ENCODE data around the gene FYN.
"Not testable (repeated sequence)": the region's sequence is repeated elsewhere in the genome, so short reads cannot be mapped to it uniquely, and the experiment has no call there.

Gene FYN

DNA sequence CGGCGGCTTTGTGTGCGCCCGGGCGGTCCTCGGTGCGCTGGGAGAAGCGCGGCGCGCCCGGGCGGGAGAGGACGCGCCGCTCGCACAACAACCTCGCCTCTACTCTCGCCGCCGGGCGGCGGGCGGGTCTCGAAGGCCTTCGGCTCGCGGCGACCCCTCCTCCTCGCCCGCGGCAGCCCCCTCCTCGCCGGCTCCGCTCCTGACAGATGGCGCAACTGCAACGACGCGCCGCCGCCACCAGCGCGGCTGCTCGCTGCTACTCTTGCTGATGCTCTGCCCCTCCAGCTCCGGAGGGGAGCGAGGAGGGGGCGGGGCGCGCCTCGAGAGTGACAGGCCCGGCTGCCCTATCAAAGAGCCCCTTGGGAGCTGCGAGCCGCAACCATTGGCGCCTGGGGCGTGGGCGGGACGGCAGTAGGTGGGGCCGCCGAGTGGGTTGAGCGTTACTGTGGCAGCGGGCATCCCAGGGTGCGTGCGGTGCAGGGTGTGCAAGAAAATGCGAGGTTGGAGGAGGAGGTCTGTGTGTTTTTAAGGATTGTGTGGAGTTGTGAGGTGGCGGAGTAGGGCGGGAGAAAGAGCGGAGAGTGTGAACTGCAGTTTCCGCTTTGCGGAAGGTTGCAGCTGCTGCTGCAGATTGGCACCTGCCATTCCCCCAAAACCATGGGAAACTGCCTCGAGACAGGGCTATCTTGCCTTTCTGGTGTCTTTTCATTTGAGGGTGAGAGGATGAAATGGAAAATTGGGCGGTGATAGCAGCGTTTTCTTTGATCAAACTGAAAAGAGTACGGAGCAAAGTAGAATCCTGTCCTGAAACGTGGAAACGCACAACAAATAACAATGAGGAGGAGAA, at the start of gene FYN:
FYN (minus strand) TSS at position 275 of the 847 bp plus-strand sequence. CDS start 153,401 bp downstream, outside the sequence.
- DNase-seq, result peak; percentile 85

DNA sequence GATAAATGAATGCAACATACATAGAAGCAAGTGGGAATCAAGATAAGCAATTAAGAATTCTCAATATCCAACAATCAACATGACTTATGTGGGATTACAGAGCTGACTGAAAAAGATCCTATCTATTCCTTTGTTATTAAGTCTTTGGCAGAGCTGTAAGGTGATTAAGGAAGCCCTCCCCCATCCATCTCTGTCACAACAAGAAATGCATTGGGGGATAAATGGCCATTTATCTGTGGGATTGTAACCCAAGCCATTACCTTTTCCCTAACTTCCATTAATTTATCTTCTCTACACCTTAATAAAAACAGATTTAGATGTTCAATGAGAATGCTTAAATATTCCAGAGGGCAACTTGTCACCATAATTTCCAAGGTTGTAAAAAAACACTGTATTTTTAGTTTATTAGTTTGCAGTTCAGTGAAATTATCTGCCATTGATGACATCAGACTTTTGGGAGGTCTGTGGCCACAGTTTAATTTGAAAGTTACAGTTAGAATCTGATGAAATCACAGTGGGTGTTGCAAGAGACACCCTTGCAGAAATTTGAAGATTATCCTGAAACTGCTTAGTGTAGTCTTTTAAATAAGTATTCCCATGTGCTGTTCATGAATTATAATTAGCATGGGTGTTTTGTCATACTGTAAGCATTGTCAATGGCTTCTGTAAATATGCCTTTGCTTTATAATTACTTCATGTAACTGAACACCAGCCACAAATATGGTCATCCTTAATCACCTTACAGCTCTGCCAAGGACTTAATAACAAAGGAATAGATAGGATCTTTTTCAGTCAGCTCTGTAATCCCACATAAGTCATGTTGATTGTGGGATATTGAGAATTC, 49.4 kb upstream of the FYN start:
- no peak for DNase-seq

DNA sequence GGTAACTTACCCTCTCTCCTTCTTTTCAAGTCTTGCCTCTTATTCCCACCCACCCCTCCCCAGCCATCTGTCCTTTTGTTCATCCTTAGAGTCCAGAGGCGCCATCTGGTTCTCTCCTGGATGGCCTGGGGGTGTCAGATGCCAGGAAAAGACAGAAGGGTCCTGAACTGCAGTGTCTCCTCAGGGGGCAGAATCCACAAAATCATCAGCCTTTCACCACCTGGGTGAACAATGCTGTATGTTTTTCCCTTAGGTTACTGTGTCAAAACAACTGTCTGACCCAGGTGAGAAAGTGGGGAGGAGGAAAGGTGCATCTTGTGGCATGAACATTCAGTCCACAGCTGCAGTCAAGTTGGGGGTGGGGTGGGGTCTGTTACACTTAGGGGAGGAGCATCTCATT, 47.9 kb upstream of the FYN start:
- DNase-seq, result no peak

GRCh38 chr6:111920578-111920977, 47.3 kb upstream of the FYN start:
- DNase-seq, result no peak

DNA sequence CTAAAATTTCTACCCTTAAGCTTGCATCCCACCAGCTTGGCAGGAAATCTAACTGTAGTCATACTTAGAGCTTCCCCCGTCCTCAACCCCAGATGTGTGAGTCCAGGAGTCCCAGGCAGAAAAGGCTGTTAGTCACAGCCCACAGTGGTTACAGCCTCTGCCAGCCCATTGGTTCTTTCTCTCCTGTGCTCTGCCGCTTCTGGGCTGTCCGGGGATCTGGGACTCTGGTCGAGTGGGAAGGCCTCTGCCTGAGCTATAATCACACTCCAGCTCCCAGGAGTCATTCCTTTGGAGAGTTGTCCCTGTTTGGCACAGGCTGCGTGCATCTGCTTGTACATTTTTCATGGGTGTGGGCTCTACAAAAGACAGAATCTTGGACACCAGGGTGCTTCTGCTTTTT, 45.6 kb upstream of the FYN start:
- DNase-seq, result no peak

DNA sequence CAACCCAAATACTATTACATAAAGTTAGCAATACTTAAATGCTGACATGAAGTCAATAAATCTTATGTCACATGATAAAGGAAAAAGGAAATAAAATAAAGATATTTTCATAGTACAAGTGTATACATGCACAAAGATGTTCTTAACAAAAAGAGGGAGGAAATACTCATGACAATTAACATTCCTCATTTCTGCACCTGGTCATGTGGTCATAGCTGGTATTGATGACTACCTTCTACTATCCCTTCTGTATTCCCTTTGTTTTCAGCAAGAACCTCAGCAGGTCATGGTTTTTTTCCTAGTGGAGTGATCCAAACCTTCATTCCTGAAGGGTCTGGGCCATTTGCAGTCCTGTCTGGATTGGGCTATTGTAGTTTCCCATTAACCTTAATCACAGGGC, 43.5 kb upstream of the FYN start:
- no peak for DNase-seq

- no peak for DNase-seq
Observed at GRCh38 chr6:111914617-111915016, 41.4 kb upstream of the FYN start.

- DNase-seq, result no peak
Observed at GRCh38 chr6:111912904-111913303, 39.7 kb upstream of the FYN start.

- no peak for DNase-seq
Observed at GRCh38 chr6:111911428-111911827, 38.2 kb upstream of the FYN start.

- DNase-seq, result no peak
Observed at GRCh38 chr6:111909238-111909637, 36.0 kb upstream of the FYN start.

- not testable (repeated sequence) for DNase-seq
Observed at GRCh38 chr6:111908365-111908764, 35.1 kb upstream of the FYN start.

DNA sequence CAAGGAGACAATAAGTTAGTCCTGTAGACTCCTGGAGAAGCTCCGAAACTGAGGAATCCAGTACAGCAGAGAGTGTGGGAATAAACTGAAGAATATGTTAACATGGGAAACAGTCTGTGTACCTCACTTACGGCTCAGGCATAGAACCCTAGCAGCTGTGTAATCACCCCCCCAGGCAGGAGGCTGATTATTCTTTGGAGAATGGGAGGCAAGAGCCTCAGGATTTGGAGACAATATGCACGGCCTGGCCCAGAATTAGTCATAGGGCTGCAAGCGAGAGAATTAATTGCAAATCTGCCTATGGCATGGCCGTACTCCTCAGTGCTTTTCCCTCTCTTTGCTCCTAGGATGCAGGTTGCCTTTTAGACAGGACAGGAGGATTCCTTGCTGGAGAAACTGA, 27.5 kb upstream of the FYN start:
- DNase-seq, result no peak

- no peak for DNase-seq
Observed at GRCh38 chr6:111899531-111899930, 26.3 kb upstream of the FYN start.

- no peak for DNase-seq
Observed at GRCh38 chr6:111898452-111898851, 25.2 kb upstream of the FYN start.

GRCh38 chr6:111894951-111895350, 21.7 kb upstream of the FYN start:
- DNase-seq, result no peak

DNA sequence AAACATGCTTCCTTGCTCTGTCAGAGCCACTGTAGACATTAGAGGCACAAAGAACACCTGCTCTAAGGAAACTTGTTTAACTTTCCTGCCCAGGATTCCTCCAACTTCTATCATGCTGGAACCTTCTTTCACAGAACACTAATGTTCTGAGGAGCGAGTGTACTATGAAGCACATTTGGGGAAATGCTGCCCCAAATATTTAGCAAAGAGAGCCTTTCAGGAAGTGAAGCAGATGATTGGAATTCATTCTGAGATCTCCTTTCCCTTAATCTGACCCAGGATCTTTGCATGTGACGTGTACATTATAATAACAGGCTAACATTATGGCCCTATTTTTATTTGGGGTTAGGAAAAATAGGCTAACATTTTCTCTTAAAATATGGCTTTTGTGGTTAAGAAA, 21.0 kb upstream of the FYN start:
- no peak for DNase-seq

- no peak for DNase-seq
Observed at GRCh38 chr6:111892431-111892830, 19.2 kb upstream of the FYN start.

- no peak for DNase-seq
Observed at GRCh38 chr6:111890988-111891387, 17.7 kb upstream of the FYN start.

GRCh38 chr6:111888928-111889695, 15.9 kb upstream of the FYN start:
- no peak for DNase-seq

- DNase-seq, result not testable (repeated sequence)
Observed at GRCh38 chr6:111886793-111887192, 13.5 kb upstream of the FYN start.

DNA sequence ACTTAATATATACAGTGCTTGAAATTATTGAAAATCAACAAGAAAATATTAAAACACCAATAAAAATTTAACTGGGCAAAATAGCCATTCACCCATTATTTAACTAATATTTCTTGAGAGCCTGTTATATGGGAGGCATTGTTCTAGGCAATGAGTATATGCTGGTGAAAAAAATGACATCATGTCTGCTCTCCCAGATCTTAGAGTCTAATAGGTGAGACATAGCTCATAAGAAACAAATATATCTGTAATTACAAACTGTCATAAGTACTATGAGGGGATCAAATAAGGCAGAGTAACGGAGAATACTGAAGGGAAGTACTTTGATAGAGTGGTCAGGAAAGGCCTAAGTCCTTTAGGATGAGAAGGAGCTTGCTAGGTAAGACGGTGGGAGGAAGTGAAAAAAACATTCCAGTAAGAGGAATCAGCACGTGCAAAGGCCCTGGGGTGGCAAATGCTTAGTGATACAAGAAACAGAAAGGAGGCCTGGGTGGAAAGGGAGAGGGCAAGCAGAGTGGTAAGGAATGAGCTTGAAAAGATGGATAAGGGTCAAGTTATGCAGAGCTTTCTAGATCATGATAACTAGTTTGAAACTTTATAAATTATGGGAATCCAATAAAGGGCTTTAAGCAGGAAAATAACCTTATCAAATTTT, 12.2 kb upstream of the FYN start:
- no peak for DNase-seq

DNA sequence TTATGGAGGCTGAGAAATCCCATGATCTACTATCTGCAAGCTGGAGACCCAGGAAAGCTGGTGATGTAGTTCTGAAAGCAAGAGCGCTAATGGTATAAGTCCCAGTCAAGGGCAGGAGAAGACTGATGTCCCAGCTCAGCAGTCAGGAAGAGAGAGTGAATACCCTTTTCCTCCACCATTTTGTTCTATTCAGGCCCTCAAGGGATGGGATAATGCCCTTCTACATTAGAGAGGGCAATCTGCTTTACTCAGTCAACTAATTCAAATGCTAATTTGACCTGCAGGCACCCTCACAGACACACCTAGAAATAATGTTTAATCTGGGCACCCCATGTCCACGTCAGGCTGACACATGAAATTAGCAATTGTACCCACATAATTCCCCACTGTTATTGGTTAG, 10.8 kb upstream of the FYN start:
- DNase-seq, result no peak
